Subcutaneous abdominal adipose tissue (tissue), 5 donors: Measurements from ENCODE around the gene POLG2.
"Not testable (repeated sequence)": the region's sequence is repeated elsewhere in the genome, so short reads cannot be mapped to it uniquely, and the experiment has no call there.

Experiments
- H3K27ac ChIP-seq: one replicate; pipeline ENCODE4 v1.7.0; 2013; ENCODE audit warnings: low read depth, mild to moderate bottlenecking, inconsistent platforms, low read length, moderate library complexity
- H3K27me3 ChIP-seq, 5 donors: one replicate each; pipeline ENCODE4 v1.7.0; 2013; ENCODE audit warnings: low read length in 5 of 5, inconsistent platforms in 1 of 5; ENCODE audit not compliant: control insufficient read depth in 5 of 5, insufficient read depth in 4 of 5
- H3K36me3 ChIP-seq, 5 donors: one replicate each; pipeline ENCODE4 v1.7.0; 2013; ENCODE audit warnings: low read length in 5 of 5; ENCODE audit not compliant: control insufficient read depth in 5 of 5, insufficient read depth in 5 of 5
- H3K4me1 ChIP-seq, 5 donors: one replicate each; pipeline ENCODE4 v1.7.0; 2013; ENCODE audit warnings: low read length in 5 of 5, mild to moderate bottlenecking in 3 of 5, moderate library complexity in 1 of 5; ENCODE audit not compliant: control insufficient read depth in 5 of 5, insufficient read depth in 5 of 5
- H3K4me3 ChIP-seq, 5 donors: one replicate each; pipeline ENCODE4 v1.7.0; 2013; ENCODE audit warnings: low read length in 5 of 5, low read depth in 1 of 5
- H3K9ac ChIP-seq, 5 donors: one replicate each; pipeline ENCODE4 v1.7.0; 2013; ENCODE audit warnings: low read length in 5 of 5, mild to moderate bottlenecking in 4 of 5, moderate library complexity in 3 of 5
- H3K9me3 ChIP-seq, 5 donors: one replicate each; pipeline ENCODE4 v1.7.0; 2013; ENCODE audit warnings: low read length in 5 of 5; ENCODE audit not compliant: control insufficient read depth in 5 of 5
- donor health status: healthy.
- donor health status: healthy.
- donor health status: healthy.
- donor health status: healthy.
- donor health status: healthy.

The POLG2 gene

DNA sequence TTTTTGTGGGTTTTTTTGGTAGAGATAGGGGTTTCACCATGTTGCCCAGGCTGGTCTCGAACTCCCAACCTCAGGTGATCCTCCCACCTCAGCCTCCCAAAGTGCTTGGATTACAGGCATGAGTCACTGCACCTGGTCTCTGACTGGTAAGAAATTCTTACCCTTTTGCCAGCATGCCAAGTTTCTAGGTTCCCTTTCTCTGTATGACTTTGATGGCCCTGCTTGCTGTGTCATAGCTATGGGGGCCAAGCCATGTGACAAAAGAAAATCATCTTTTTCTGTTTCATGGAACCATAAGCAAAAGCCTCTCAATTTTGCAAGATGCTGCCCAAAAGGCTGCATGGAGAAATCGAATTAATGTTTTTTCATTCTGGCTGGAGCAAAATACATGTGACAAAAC lies 66.8 kb downstream of the POLG2 start:
- not testable (repeated sequence) for H3K36me3 ChIP-seq, H3K4me1 ChIP-seq

DNA sequence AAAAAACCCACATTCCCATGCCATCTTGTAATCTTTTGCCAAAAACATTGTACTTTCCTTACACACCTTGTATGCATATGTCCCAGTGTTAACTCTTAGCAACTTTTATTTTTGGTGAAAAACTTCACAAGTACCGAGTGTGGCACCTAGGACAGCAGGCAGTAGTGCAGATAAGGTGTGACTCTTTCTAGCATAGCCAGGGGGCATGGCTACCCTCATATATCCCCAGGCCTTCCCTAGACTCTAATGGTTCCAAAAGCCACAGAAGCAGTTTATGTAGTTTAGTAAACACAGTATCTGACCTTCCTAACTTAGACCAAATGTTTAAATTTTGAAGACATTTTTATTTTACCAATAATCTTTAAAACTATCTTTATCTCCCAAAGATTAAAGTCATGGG lies 68.4 kb downstream of the POLG2 start:
- no peaks in the 10 kb centered on the region for H3K27me3 ChIP-seq
- no peak overlapping the region for H3K27ac ChIP-seq
- H3K9ac ChIP-seq = no peak overlapping the region
- no peaks in the 10 kb centered on the region for H3K36me3 ChIP-seq
- H3K4me1 ChIP-seq = no peaks in the 10 kb centered on the region
- no peak overlapping the region for H3K4me3 ChIP-seq
- H3K9me3 ChIP-seq = no peaks in the 10 kb centered on the region

More for the DNA sequence above, 66.8 kb downstream of the POLG2 start:
- not testable (repeated sequence) for H3K27ac ChIP-seq, H3K9ac ChIP-seq, H3K27me3 ChIP-seq, H3K9me3 ChIP-seq, H3K4me3 ChIP-seq
